Measurements from ENCODE around the gene DOCK4.

DOCK4 gene

GRCh38 chr7:112073530-112073929 lies 132.7 kb downstream of the DOCK4 start:
- DNase-seq: no peak

DNA sequence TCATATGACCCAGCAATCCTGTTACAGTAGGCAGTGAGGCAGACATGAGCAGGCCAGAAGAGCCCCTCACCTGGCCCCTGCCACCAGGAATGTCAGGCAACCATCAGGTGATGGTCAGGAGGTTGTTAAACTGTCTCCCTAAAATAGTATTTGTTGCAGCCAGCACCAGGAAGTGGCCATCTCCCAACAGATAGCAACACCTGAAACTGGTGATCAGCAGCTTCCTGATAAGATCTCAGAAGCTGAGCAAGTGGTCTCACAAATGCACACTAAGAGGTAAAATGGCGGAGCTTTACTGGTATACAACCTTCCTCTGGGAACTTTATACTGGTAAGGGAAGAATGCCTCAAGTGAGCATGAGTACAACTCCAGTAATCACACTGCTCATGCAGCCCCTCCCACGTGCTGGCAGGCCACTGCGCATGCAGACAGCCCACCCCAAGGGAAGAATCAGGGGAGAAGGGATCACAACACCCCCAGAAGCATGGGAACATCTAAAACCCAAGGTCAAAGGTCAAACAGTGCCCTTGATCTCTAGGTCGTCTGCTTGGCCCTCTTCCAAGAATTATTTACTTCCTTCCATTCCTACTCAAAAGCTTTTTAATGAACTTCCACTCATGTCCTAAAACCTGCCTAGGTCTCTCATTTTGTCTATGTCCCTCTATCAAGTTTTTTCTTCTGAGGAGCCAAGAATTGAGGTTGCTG lies 133.5 kb downstream of the DOCK4 start:
- no peak for DNase-seq

DNA sequence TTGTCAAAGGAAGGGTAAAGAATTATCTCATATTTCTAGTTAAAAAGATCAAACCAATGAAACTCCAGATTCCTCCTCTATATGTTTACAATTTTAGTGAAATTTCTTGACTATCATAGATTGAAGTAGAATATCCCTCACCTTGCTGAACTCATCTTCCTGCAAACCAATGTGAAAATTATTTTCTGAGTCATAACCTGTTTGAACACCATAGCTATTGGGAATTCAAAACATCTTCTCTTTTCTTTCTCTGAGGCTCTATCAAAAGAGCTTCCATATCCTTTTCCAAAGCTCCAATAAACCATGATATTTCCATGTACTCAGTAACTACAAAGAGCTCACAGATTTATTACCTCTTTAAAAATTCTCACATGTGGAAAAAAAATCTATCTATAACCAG lies 134.3 kb downstream of the DOCK4 start:
- DNase-seq: no peak

- no peak for DNase-seq
Observed at GRCh38 chr7:112070674-112071256, 135.4 kb downstream of the DOCK4 start.

- DNase-seq: no peak
Observed at GRCh38 chr7:112069879-112070321, 136.3 kb downstream of the DOCK4 start.

DNA sequence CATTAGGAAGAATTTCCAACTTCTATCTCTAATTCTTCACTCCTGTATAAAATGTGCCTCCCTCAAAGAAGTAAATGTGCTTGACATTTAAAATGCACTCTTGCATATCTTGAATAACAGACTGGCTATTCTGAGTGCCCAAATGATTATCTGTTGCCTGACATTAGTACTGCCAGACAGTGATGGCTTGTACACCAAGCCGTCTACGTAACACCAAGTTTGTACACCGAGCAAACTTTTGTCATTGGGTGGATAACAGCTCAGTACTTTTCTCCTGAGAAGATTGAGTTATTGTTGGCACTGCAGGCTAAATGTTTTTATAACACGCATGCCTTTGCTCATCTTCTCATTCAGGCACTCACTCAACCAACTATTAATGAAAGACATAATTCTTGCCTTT lies 137.2 kb downstream of the DOCK4 start:
- no peak for DNase-seq

DNA sequence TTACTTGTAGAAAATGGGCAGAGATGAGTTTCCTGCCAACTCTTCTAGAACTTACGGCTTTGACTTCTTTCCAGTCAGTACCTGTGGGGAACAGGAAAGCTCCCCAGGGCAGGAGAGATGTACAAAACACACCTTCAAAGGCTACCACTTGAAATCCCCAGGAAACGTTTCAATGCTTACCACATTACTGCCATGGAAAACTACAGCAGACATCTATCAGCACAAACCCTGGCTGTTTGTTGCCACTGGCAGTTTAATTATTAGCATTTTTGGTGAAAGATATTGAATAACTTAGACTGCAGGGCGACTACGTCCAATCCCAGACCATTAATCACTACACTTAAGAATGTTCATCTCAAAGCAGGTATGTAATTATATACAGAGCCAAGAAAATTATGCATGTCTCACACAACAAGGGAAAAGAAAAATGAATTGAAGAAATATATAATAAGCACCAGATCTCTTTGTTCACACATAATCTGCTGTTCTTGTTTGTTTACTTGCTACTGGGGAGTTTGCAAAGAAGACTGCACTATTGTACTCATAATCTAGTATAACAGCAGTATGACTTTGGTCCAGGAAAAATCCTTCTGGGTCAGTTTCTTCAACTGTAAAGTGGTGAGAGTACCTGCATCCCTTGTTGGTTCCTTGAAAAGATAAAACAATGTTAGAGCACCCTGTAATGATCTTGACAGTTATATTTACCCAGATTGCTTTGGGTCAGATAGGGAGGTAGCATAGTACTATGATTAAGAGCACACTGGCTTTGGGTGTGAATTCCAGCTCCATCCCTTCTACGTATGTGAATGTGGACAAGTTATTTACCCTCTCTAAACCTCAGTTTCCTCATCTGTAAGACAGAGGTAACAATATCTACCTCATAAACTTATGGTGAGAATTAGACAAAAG lies 138.3 kb downstream of the DOCK4 start:
- no peak for DNase-seq

DNA sequence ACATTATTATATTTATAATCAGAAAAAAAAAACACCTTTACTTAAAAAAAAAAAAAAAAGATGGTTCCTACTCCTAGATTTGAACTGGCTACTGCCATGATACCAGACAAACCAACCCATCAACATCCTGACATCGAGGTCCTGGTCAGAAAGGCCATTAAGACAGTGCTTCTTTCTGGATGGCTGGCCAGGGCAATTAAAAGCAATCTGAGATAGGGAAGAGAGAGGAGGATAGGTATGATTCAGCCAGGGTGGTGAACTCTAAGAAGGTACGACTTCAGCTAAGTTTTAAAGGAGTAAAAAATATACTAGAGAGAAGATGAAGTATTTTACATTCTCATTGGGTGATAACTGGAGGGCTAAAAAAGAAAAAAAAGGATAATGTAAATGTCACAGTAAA lies 139.0 kb downstream of the DOCK4 start:
- DNase-seq: no peak

DNA sequence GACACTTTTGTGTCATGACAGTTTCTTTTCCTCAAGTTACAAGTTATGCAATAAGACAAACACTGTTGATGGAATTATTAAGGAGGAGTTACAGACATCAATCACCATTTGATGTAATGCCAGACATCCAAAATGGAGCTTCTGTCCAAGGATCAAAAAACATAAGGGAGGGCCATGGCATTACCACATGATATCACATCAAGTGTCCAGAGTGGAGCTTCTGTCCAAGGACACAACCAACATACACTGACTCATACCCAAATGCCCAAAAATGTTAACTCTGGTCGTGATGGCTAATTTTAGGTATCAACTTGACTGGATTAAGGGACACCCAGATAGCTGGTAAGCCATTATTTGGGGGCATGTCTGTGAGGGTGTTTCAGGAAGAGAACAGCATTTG lies 140.4 kb downstream of the DOCK4 start:
- no peak for DNase-seq

DNA sequence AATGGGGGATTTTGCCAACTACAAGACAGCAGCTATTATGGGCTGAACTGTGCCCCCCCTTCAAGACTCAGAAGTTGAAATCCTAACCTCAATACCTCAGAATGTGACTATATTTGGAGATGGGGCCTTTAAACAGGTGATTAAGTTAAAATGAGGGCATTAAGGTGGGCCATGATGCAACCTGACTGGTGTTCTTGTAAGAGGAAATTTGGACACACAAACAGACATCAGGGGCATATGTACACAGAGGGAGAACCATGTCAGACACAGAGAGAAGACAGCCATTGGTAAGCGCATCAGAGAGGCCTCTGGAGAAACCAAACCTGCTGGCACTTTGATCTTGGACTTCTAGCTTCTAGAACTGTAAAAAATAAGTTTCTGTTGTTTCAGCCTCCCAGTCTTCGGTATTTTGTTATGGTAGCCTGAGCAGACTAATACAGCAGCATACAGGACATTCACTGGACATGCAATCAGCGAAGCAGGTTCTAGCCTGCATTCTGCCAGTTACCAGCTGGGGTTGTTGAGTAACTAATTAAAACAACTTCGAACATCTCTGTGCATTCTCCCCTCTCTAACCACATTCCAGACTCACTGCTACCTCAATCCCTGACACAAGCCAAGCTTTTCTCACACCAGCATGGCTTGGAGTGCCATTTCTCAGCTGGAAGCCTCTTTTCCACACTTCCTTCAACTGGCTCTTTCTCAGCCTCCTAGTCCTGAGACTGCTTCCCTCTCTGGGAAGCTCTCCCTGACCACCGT lies 141.4 kb downstream of the DOCK4 start:
- DNase-seq: no peak

DNA sequence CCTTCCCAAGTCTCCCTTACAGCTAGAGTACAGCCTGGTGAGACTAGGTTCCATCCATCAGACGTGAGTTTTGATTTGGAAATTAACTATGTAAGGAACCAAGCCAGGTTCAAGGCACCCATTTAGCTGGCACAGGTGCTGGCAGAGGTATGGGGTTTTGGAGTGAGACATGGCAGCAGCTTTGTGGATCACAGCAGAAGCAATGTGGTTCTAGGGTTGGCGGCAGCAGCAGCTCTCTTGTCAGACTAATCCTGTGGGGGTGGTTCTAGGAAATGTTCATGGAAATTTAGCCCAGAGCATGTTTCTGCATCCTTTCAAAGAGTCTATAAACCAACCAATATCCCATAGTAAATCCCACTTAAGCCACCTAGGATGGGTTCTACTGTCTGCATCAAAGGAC lies 142.2 kb downstream of the DOCK4 start:
- DNase-seq: no peak

DNA sequence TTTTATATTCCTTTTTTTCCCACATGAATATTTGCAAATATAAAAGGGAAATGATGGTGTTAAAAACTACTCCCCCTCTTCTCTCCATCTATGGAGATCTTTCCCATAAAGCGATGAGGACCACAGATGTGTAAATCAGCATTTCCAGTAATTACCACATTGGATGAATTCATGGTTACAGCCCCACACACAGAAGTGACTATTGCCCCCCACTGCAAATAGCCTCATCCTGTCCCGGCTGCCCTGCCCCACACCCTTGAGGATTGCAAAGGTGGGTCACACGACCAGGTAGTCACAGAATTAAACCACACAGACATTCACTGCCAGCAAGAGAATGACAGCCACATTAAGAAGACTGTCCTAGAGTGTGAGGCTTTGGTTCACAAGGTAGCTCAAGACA lies 145.1 kb downstream of the DOCK4 start:
- no peak for DNase-seq

DNA sequence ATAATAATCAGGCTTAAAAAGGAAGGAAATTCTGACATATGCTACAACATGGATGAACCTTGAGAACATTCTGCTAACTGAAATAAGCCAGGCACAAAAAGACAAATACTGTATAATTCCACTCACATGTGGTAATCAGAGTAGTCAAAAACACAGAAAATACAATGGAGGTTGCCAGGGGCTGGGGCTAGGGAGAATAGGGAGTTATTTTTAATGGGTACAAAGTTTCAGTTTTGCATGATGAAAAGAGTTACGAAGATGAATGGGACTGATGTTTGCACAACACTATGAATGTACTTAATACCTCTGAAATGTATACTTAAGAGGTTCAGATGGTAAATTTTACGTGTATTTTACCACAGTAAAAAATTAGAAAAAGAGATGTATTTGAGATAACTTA lies 145.6 kb downstream of the DOCK4 start:
- DNase-seq: no peak

GRCh38 chr7:112059675-112060074 lies 146.5 kb downstream of the DOCK4 start:
- DNase-seq: no peak

DNA sequence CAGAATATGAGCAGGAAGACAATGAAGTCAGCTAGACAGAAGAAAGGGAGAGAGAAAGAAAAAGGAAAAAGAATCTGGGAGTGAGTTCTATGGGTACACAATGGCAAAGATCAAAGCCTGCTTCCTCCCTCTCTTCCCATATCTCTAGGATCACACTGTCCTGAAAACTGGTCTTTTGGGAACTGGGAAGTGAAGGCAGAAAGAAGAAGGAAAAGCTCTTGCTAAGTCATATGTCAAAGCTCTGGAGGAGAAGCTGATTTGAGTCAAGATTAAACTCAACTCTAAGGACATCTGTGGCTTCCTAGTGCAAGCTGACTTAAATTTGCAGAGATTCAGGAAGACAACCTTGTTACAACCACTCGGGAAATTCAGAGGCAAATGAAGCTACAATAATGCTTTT lies 147.5 kb downstream of the DOCK4 start:
- DNase-seq: no peak

GRCh38 chr7:112056409-112056808 lies 149.8 kb downstream of the DOCK4 start:
- DNase-seq: no peak

DNA sequence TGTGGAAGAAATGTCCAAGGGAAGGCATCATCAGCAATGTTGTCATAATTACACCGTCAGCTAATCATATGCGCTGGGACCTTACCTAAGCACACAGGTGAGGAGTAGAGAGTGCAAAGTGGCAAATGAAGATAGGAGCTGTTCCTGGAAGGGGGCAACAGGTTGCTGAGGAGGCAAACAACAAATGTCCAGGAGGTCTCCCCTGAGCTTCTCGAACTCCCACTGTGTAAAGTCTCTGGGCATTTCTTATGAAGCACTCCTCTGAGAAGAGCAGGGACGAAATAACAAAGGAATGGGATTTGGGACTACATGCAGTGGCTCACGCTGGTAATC lies 152.5 kb downstream of the DOCK4 start:
- DNase-seq: no peak

GRCh38 chr7:112052993-112053736 lies 153.0 kb downstream of the DOCK4 start:
- no peak for DNase-seq

- DNase-seq: no peak
Observed at GRCh38 chr7:112052498-112052897, 153.7 kb downstream of the DOCK4 start.

DNA sequence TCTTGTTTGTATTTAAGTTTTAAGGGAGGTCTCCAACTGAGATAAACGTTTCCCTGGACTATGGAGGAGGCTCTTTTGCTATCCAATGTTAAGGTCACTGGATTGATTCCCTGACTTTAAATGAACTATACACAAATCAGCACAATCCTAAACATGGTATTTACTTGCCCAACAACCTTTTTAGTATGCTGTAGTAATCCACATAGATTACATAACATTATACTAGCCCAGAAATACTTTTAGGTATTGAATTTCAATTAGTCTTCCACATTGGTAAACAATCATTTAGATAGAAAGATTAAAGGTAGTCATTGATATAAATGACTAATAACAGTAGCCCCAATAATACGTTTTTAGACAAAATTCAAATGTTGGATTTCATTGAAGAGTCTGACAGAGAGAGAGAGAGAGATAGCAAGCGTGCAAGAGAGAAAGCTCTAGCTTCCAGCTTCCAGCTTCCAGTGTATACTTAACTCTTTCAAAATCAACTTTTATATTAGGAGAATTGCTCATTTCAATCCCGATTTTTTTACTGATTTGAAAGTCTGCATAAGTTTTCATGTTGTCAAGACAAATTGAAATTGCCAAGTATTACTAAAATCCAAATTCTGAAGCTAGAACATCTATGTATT lies 155.8 kb downstream of the DOCK4 start:
- no peak for DNase-seq

DNA sequence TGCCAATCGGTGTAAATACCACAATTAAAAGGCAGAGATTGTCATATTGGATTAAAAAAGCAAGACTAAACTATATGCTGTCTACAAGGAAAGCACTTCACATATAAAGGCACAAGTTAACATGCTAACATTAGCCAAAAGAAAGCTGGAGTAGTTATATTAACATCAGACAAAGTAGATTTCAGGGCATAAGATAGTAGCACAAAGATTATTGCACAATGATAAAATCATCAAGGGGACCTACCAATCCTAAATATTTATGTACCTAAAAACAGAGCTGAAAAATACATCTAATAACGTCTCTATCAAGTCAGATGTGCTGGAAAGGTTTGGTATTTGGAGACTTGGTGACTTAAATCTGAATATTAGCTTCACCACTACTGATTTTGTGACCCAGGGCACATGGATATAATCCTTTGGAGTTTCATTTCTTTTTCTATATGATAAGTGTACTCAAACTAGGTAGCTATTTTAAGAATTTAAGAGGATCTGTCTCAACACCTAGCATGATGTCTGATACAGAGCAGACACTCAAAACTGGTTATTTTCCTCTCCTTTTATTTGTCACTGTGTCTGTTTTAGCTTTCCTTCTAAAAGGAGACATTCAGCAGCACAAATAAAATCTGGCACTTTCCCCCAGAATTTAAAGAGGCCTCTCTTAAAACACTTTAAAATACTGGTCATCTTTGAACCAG lies 156.5 kb downstream of the DOCK4 start:
- no peak for DNase-seq
